Measurements from ENCODE around the gene NUCB1.
"Not testable (repeated sequence)": the region's sequence is repeated elsewhere in the genome, so short reads cannot be mapped to it uniquely, and the experiment has no call there.

GRCh38 chr19:48909424-48910077 lies 9.4 kb downstream of the NUCB1 start:
- not testable (repeated sequence) for TF ChIP-seq ESRRA (CRISPR knock-in tag; IDR thresholded peaks at IDR 0.05; ENCODE audit: borderline replicate concordance); JUN (CRISPR knock-in tag; IDR thresholded peaks at IDR 0.05); CBFB (CRISPR knock-in tag; IDR thresholded peaks at IDR 0.05; ENCODE audit: low read depth); ETV6 (CRISPR knock-in tag; IDR thresholded peaks at IDR 0.05); E2F4 (CRISPR knock-in tag; IDR thresholded peaks at IDR 0.05; ENCODE audit: borderline replicate concordance, low read depth); SP1 (CRISPR knock-in tag; conservative IDR thresholded peaks at IDR 0.05); ZNF121 (CRISPR knock-in tag; IDR thresholded peaks at IDR 0.05); MLX (CRISPR knock-in tag; IDR thresholded peaks at IDR 0.05); NR2C2 (CRISPR knock-in tag; IDR thresholded peaks at IDR 0.05)
- TF ChIP-seq, protein P1, sequence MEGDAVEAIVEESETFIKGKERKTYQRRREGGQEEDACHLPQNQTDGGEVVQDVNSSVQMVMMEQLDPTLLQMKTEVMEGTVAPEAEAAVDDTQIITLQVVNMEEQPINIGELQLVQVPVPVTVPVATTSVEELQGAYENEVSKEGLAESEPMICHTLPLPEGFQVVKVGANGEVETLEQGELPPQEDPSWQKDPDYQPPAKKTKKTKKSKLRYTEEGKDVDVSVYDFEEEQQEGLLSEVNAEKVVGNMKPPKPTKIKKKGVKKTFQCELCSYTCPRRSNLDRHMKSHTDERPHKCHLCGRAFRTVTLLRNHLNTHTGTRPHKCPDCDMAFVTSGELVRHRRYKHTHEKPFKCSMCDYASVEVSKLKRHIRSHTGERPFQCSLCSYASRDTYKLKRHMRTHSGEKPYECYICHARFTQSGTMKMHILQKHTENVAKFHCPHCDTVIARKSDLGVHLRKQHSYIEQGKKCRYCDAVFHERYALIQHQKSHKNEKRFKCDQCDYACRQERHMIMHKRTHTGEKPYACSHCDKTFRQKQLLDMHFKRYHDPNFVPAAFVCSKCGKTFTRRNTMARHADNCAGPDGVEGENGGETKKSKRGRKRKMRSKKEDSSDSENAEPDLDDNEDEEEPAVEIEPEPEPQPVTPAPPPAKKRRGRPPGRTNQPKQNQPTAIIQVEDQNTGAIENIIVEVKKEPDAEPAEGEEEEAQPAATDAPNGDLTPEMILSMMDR (IDR thresholded peaks at IDR 0.05): not testable (repeated sequence)
- TF ChIP-seq, protein P2, sequence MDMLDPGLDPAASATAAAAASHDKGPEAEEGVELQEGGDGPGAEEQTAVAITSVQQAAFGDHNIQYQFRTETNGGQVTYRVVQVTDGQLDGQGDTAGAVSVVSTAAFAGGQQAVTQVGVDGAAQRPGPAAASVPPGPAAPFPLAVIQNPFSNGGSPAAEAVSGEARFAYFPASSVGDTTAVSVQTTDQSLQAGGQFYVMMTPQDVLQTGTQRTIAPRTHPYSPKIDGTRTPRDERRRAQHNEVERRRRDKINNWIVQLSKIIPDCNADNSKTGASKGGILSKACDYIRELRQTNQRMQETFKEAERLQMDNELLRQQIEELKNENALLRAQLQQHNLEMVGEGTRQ (CRISPR knock-in tag; IDR thresholded peaks at IDR 0.05): not testable (repeated sequence)
- TF ChIP-seq, protein P3, sequence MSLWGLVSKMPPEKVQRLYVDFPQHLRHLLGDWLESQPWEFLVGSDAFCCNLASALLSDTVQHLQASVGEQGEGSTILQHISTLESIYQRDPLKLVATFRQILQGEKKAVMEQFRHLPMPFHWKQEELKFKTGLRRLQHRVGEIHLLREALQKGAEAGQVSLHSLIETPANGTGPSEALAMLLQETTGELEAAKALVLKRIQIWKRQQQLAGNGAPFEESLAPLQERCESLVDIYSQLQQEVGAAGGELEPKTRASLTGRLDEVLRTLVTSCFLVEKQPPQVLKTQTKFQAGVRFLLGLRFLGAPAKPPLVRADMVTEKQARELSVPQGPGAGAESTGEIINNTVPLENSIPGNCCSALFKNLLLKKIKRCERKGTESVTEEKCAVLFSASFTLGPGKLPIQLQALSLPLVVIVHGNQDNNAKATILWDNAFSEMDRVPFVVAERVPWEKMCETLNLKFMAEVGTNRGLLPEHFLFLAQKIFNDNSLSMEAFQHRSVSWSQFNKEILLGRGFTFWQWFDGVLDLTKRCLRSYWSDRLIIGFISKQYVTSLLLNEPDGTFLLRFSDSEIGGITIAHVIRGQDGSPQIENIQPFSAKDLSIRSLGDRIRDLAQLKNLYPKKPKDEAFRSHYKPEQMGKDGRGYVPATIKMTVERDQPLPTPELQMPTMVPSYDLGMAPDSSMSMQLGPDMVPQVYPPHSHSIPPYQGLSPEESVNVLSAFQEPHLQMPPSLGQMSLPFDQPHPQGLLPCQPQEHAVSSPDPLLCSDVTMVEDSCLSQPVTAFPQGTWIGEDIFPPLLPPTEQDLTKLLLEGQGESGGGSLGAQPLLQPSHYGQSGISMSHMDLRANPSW (CRISPR knock-in tag; conservative IDR thresholded peaks at IDR 0.05; ENCODE audit: low read depth): not testable (repeated sequence)

Data from WTC11 (cell line).